HL-60 (cell line): ENCODE measurements around the gene TMEM89.

Experiments used
- CTCF ChIP-seq: IDR thresholded peaks from one replicate; pipeline ENCODE4 v1.5.1; 2011; ENCODE audit warnings: low read length, control low read depth, inconsistent platforms; ENCODE audit not compliant: insufficient read depth
- GABPA ChIP-seq: IDR thresholded peaks from 2 replicates; pipeline ENCODE4 v1.6.1; 2012; ENCODE audit warnings: low read depth
- POLR2AphosphoS5 ChIP-seq: IDR thresholded peaks from 2 replicates; pipeline ENCODE4 v1.6.1; 2012; ENCODE audit warnings: low read depth

GRCh38 chr3:48584836-48585235 is 36.7 kb downstream of the TMEM89 start:
- no peak for TF ChIP-seq CTCF
- no peak for TF ChIP-seq GABPA
- TF ChIP-seq POLR2AphosphoS5 = no peak
